K562 (cell line): ENCODE results near the gene MPPED2. TPM values are rescaled to one million over a fixed set of nuclear protein-coding genes. Genes with fewer than 3 reads are reported as not detected.

Experiments used
- ATAC-seq: fragments of 200-7000 bp; cut with Tn5 transposase; 3 replicates; pipeline ENCODE4 v1.9.1; 2020; ENCODE audit warnings: moderate library complexity
- BruUV-seq: library from RNA; stranded (reverse); fragments of 400-500 nt; replicated peaks from 2 replicates; lab custom pipeline; 2021; lab: Mats Ljungman, UMichigan
- CTCF ChIA-PET: fragments of 300-600 bp; formaldehyde crosslinking; extraction: SDS; loops from one replicate; lab custom pipeline; 2021; ENCODE audit warnings: low intra/inter-chr PET ratio; lab: Yijun Ruan, JAX
- POLR2A ChIA-PET: fragments of 300-600, 350-650 bp; sonication (Branson Sonifier 250); formaldehyde crosslinking; extraction: SDS; loops from one replicate; lab custom pipeline; 2021; ENCODE audit warnings: antibody characterized with exemption, inconsistent platforms; lab: Yijun Ruan, JAX
- DNase-seq, 4 experiments: peaks; one replicate each; pipeline versions ENCODE4 v3.0.0 to v3.0.0-alpha.2; 2011 to 2018; ENCODE audit warnings: low spot score in 3 of 4, mixed read lengths in 3 of 4; ENCODE audit errors: extremely low read depth in 1 of 4
- FAIRE-seq: peaks from 2 replicates; lab custom pipeline; 2011; peaks lifted over from hg19 to GRCh38; lab: Jason Lieb, UNC
- H2AFZ ChIP-seq: 2 replicates; pipeline ENCODE4 v1.6.0; 2011; ENCODE audit warnings: low read depth, low read length, control low read depth, inconsistent platforms
- H3K27ac ChIP-seq: fragments of 200-600 bp; 3 replicates; pipeline ENCODE4 v1.8.0; 2011; ENCODE audit warnings: low read depth, mild to moderate bottlenecking, control low read depth, inconsistent platforms, low read length, moderate library complexity, mixed read lengths; ENCODE audit errors: extremely low read depth
- H3K27me3 ChIP-seq, 2 experiments: fragments of 300-600 bp in 1 of 2; 2 replicates in 1 of 2; 3 replicates in 1 of 2; pipeline versions ENCODE4 v1.6.0 to v1.8.0; 2011; ENCODE audit warnings: inconsistent platforms in 2 of 2, low read length in 2 of 2, mild to moderate bottlenecking in 1 of 2, mixed read lengths in 1 of 2, moderate library complexity in 1 of 2; ENCODE audit not compliant: control insufficient read depth in 2 of 2, insufficient read depth in 2 of 2
- H3K36me3 ChIP-seq: fragments of 300-600 bp; 3 replicates; pipeline ENCODE4 v1.8.0; 2011; ENCODE audit warnings: mild to moderate bottlenecking, low read length, inconsistent platforms; ENCODE audit not compliant: control insufficient read depth, insufficient read depth
- H3K4me1 ChIP-seq, 2 experiments: fragments of 200-600 bp in 1 of 2; replicated peaks in 1 of 2; 2 replicates in 1 of 2; 3 replicates in 1 of 2; pipeline versions ENCODE4 v1.5.1 to v1.8.0; 2011; ENCODE audit warnings: inconsistent platforms in 2 of 2, low read length in 2 of 2, mild to moderate bottlenecking in 1 of 2, mixed read lengths in 1 of 2, moderate library complexity in 1 of 2; ENCODE audit not compliant: control insufficient read depth in 2 of 2, insufficient read depth in 2 of 2
- H3K4me2 ChIP-seq: 2 replicates; pipeline ENCODE4 v1.6.1; 2011; ENCODE audit warnings: low read length, control low read depth, inconsistent platforms, mixed read lengths; ENCODE audit not compliant: insufficient read depth
- H3K4me3 ChIP-seq: fragments of 200-600 bp; sonication (generic), shearing (Covaris generic); 2 replicates; pipeline ENCODE4 v1.5.1; 2016; ENCODE audit warnings: control low read depth, inconsistent platforms
- H3K79me2 ChIP-seq: fragments of 200-600 bp; 3 replicates; pipeline ENCODE4 v1.8.0; 2011; ENCODE audit warnings: low read length, inconsistent platforms; ENCODE audit not compliant: control insufficient read depth, insufficient read depth
- H3K9ac ChIP-seq, 2 experiments: 2 replicates each; pipeline versions ENCODE4 v1.6.0 to v1.6.1; 2011; ENCODE audit warnings: low read depth in 2 of 2, low read length in 2 of 2, control low read depth in 1 of 2, inconsistent platforms in 1 of 2, mild to moderate bottlenecking in 1 of 2, mixed read lengths in 1 of 2; ENCODE audit not compliant: insufficient read depth in 1 of 2
- H3K9me1 ChIP-seq: one replicate; pipeline ENCODE4 v1.6.0; 2011; ENCODE audit warnings: inconsistent platforms, mild to moderate bottlenecking, low read length, moderate library complexity; ENCODE audit not compliant: control insufficient read depth, insufficient read depth
- H3K9me3 ChIP-seq: replicated peaks from 2 replicates; pipeline ENCODE4 v1.5.1; 2011; ENCODE audit warnings: low read depth, low read length, inconsistent platforms; ENCODE audit not compliant: control insufficient read depth, insufficient read depth
- H4K20me1 ChIP-seq: replicated peaks from 2 replicates; pipeline ENCODE4 v1.6.1; 2011; ENCODE audit warnings: low read length, inconsistent platforms, mixed read lengths; ENCODE audit not compliant: control insufficient read depth, insufficient read depth
- BRF1 ChIP-seq: IDR thresholded peaks from 3 replicates; pipeline ENCODE4 v1.6.1; 2011; ENCODE audit warnings: borderline replicate concordance, mild to moderate bottlenecking; ENCODE audit not compliant: insufficient read length; ENCODE audit errors: extremely low read depth
- EWSR1 ChIP-seq: fragments of 450-650 bp; IDR thresholded peaks from 2 replicates; pipeline ENCODE4 v1.6.1; 2018; ENCODE audit warnings: borderline replicate concordance, mild to moderate bottlenecking, low read depth, moderate library complexity; ENCODE audit not compliant: partially characterized antibody
- HNRNPL ChIP-seq: fragments of 200-400 bp; formaldehyde crosslinking; IDR thresholded peaks from 2 replicates; pipeline ENCODE4 v1.6.1; 2017; ENCODE audit warnings: low read depth, mild to moderate bottlenecking, low read length
- HNRNPLL ChIP-seq: fragments of 200-400 bp; formaldehyde crosslinking; IDR thresholded peaks from 2 replicates; pipeline ENCODE4 v1.6.1; 2017; ENCODE audit warnings: low read length, low read depth, mild to moderate bottlenecking; ENCODE audit not compliant: poor library complexity, severe bottlenecking
- HNRNPUL1 ChIP-seq: fragments of 200-400 bp; formaldehyde crosslinking; IDR thresholded peaks from 2 replicates; pipeline ENCODE4 v1.6.1; 2017; ENCODE audit warnings: low read length
- KDM1A ChIP-seq, 2 experiments: fragments of 450-650 bp; IDR thresholded peaks; 2 replicates each; pipeline ENCODE4 v1.6.1; 2016; ENCODE audit warnings: mild to moderate bottlenecking in 2 of 2
- PYGO2 ChIP-seq: fragments of 450-650 bp; IDR thresholded peaks from 2 replicates; pipeline ENCODE4 v1.6.1; 2016; ENCODE audit warnings: mild to moderate bottlenecking, missing genetic modification characterization, moderate library complexity, missing compliant biosample characterization
- SMARCE1 ChIP-seq: fragments of 450-650 bp; IDR thresholded peaks from 2 replicates; pipeline ENCODE4 v1.7.1; 2016; ENCODE audit warnings: mild to moderate bottlenecking
- SPI1 ChIP-seq: IDR thresholded peaks from 2 replicates; pipeline ENCODE4 v1.6.1; 2011; ENCODE audit warnings: low read depth, low read length, control low read depth, borderline replicate concordance
- SREBF2 ChIP-seq: sonication (generic); formaldehyde crosslinking; IDR thresholded peaks from 2 replicates; pipeline ENCODE4 v1.4.0; 2020; ENCODE audit warnings: mild to moderate bottlenecking, missing genetic modification reagents
- TRIM24 ChIP-seq, 2 experiments: fragments of 450-650 bp; IDR thresholded peaks; 2 replicates each; pipeline ENCODE4 v1.6.1; 2016
- ZBTB11 ChIP-seq, 3 experiments: fragments of 200-800 bp in 1 of 3; fragments of 250-450 bp in 1 of 3; fragments of 450-650 bp in 1 of 3; sonication (Bioruptor Pico) in 1 of 3; sonication (Bioruptor generic) in 1 of 3; formaldehyde crosslinking in 1 of 3; IDR thresholded peaks; 2 replicates each; pipeline versions ENCODE4 v1.6.1 to v1.8.0; 2016 to 2022; ENCODE audit warnings: mild to moderate bottlenecking in 2 of 3, missing genetic modification characterization in 2 of 3, missing compliant biosample characterization in 1 of 3, moderate library complexity in 1 of 3
- ZFX ChIP-seq: sonication (generic); formaldehyde crosslinking; IDR thresholded peaks from 2 replicates; pipeline ENCODE4 v1.8.0; 2022; ENCODE audit warnings: mild to moderate bottlenecking, missing genetic modification reagents, moderate library complexity
- ZNF717 ChIP-seq: fragments of 250-450 bp; sonication (Bioruptor Pico); IDR thresholded peaks from 2 replicates; pipeline ENCODE4 v1.5.0; 2021
- ZNF780A ChIP-seq: fragments of 250-450 bp; sonication (Bioruptor Pico); IDR thresholded peaks from 2 replicates; pipeline ENCODE4 v1.5.0; 2021; ENCODE audit warnings: mild to moderate bottlenecking
- WGBS: fragments of 100-300 bp; shearing (Covaris generic); methylation state at CpG from one replicate; pipeline ENCODE4 v1.1.6; 2016; ENCODE audit warnings: low coverage, mixed read lengths; ENCODE audit not compliant: insufficient coverage; ENCODE audit errors: missing lambda C conversion rate; 5-methylcytosine and 5-hydroxymethylcytosine counted together
- in situ Hi-C: fragments of 300-500 bp; cut with MboI; formaldehyde crosslinking; loops from 4 replicates; pipeline ENCODE4 v1.15.0; 2018; ENCODE audit warnings: inconsistent platforms, mixed read lengths
- intact Hi-C: fragments of 100-400 bp; cut with micrococcal nuclease; formaldehyde crosslinking; loops from 2 replicates; pipeline ENCODE4 v1.14.2; 2022
- polyA plus RNA-seq, 8 experiments: library from polyadenylated mRNA; depleted of rRNA in 4 of 8; stranded (reverse) in 5 of 8; unstranded in 3 of 8; fragments of >200 nt; fragmentation: Nextera tagmentation in 2 of 8; fragmentation: Illumina TruSeq in 1 of 8; extraction: Ambion mirVana in 2 of 8; extraction: Trizol in 1 of 8; gene quantifications; 2 replicates each; pipeline versions ENCODE4 v1.2.1 to v1.2.3, GENCODE V29; 2011 to 2014; ENCODE audit warnings: inconsistent platforms in 1 of 8, missing spikeins in 1 of 8
- total RNA-seq, 7 experiments: library from RNA; depleted of rRNA in 6 of 7; stranded (reverse); fragments of >200 nt in 6 of 7; fragmentation: Illumina TruSeq in 2 of 7; extraction: Trizol in 2 of 7; gene quantifications; 2 replicates each; pipeline versions ENCODE4 v1.2.1 to v1.2.3, GENCODE V29; 2011 to 2021; ENCODE audit warnings: low replicate concordance in 1 of 7

The MPPED2 gene
- total and polyA plus RNA-seq, 9 of the 15 experiments (the other 6 are each of a cell fraction or from before 2014, with no cell fraction given): not detected

GRCh38 chr11:30387891-30388861 lies 198.0 kb downstream of the MPPED2 start:
- FAIRE-seq: no peak

More at GRCh38 chr11:30387891-30388861, 198.0 kb downstream of the MPPED2 start:
- no peak overlapping the region for H3K27ac ChIP-seq
- ChIA-PET POLR2A (interaction anchor here (1.1 to 1.3 kb wide), 2 partner anchors 11 to 22 kb away, joined by 3 to 4 read pairs; no protein-coding TSS in a partner anchor), CTCF (no interaction called here)
- in situ Hi-C loops: no loop called here
- H3K4me2 ChIP-seq: no peak overlapping the region
- no peaks in the 10 kb centered on the region for H3K9me1 ChIP-seq
- H3K9ac ChIP-seq: no peak overlapping the region
- BruUV-seq: no TSS peak
- H3K4me3 ChIP-seq: no peak overlapping the region
- intact Hi-C loops: no loop called here
- no peaks in the 10 kb centered on the region for H3K4me1 ChIP-seq
- no peaks in the 10 kb centered on the region for H4K20me1 ChIP-seq
- no peak for DNase-seq
- H3K9me3 ChIP-seq: no peaks in the 10 kb centered on the region
- TF ChIP-seq SPI1 (no peak), ZFX (CRISPR knock-in tag) (no peak), HNRNPL (no peak), HNRNPUL1 (no peak), PYGO2 (no peak), BRF1 (no peak), KDM1A (IDR thresholded peaks at IDR 0.05) (no peak), ZNF780A (CRISPR knock-in tag) (no peak), ZNF717 (CRISPR knock-in tag) (no peak), HNRNPLL (no peak), SMARCE1 (no peak), TRIM24 (IDR thresholded peaks at IDR 0.05) (no peak), ZBTB11 (CRISPR knock-in tag; IDR thresholded peaks at IDR 0.05) (no peak), SREBF2 (CRISPR knock-in tag) (no peak), EWSR1 (no peak)
- no peaks in the 10 kb centered on the region for H3K79me2 ChIP-seq
- under 1% methylated on average over 16 of the region's 19 CpGs for WGBS
- H2AFZ ChIP-seq: no peak overlapping the region
- no peaks in the 10 kb centered on the region for H3K27me3 ChIP-seq
- ATAC-seq: no peak
- no peaks in the 10 kb centered on the region for H3K36me3 ChIP-seq
